DMS53 (cell line): Measurements from ENCODE around the gene WDR45B.
"Not testable (repeated sequence)": the region's sequence is repeated elsewhere in the genome, so short reads cannot be mapped to it uniquely, and the experiment has no call there.

Source experiments
- DNase-seq: peaks from one replicate; lab custom pipeline; 2025; lab: John Stamatoyannopoulos, UW

The WDR45B gene

GRCh38 chr17:82657926-82658325 lies 9.7 kb upstream of the WDR45B start:
- no peak for DNase-seq

- no peak for DNase-seq
Measured at GRCh38 chr17:82656266-82656665, 8.0 kb upstream of the WDR45B start.

GRCh38 chr17:82655523-82655922 lies 7.3 kb upstream of the WDR45B start:
- DNase-seq: no peak

- peak; percentile 74 for DNase-seq
Measured at GRCh38 chr17:82655038-82655479, 6.8 kb upstream of the WDR45B start.

- not testable (repeated sequence) for DNase-seq
Measured at GRCh38 chr17:82654611-82655010, 6.4 kb upstream of the WDR45B start.

GRCh38 chr17:82653651-82654528 lies 5.6 kb upstream of the WDR45B start:
- DNase-seq: no peak

- no peak for DNase-seq
Measured at GRCh38 chr17:82650723-82651122, 2.5 kb upstream of the WDR45B start.

GRCh38 chr17:82649501-82650261 lies 1.4 kb upstream of the WDR45B start:
- no peak for DNase-seq

GRCh38 chr17:82648742-82649331 lies 593 bp upstream of the WDR45B start:
- DNase-seq: peak; percentile 71

GRCh38 chr17:82647593-82648164 lies 565 bp downstream of the WDR45B start:
- peak; percentile 71 for DNase-seq

GRCh38 chr17:82645516-82645915 lies 2.7 kb downstream of the WDR45B start:
- no peak for DNase-seq

- no peak for DNase-seq
Measured at GRCh38 chr17:82644148-82644547, 4.1 kb downstream of the WDR45B start.

GRCh38 chr17:82642022-82642421 lies 6.2 kb downstream of the WDR45B start:
- DNase-seq: no peak

- DNase-seq: no peak
Measured at GRCh38 chr17:82640036-82640435, 8.2 kb downstream of the WDR45B start.

GRCh38 chr17:82639628-82640027 lies 8.6 kb downstream of the WDR45B start:
- DNase-seq: no peak

- no peak for DNase-seq
Measured at GRCh38 chr17:82638183-82638773, 10.0 kb downstream of the WDR45B start.

- peak; percentile 95 for DNase-seq
Measured at GRCh38 chr17:82636626-82637598, 11.3 kb downstream of the WDR45B start.

- no peak for DNase-seq
Measured at GRCh38 chr17:82633343-82633742, 14.9 kb downstream of the WDR45B start.

GRCh38 chr17:82632451-82632850 lies 15.8 kb downstream of the WDR45B start:
- no peak for DNase-seq

GRCh38 chr17:82631544-82631943 lies 16.7 kb downstream of the WDR45B start:
- DNase-seq: no peak

GRCh38 chr17:82630212-82630611 lies 18.0 kb downstream of the WDR45B start:
- DNase-seq: no peak
